ENCODE measurements around the gene CEP83. TPM values are rescaled to one million over a fixed set of nuclear protein-coding genes. Genes with fewer than 3 reads are reported as not detected.

The CEP83 gene
- total and polyA plus RNA-seq, 9 of the 15 experiments (the other 6 are each of a cell fraction or from before 2014, with no cell fraction given), result 5.3 to 40.5 (median 31.3) TPM

- intact Hi-C loops (cut with micrococcal nuclease), result no loop called here
- H3K9ac ChIP-seq (ENCODE audit: insufficient read depth in 1 of 2, low read depth in 2 of 2, low read length in 2 of 2), result no peak overlapping the region
- H3K9me1 ChIP-seq (ENCODE audit: control insufficient read depth, insufficient read depth, low read length), result no peaks in the 10 kb centered on the region
- in situ Hi-C loops (cut with MboI), result no loop called here
- H3K4me3 ChIP-seq, result no peak overlapping the region
- H3K4me2 ChIP-seq (ENCODE audit: insufficient read depth, low read length), result no peak overlapping the region
- H4K20me1 ChIP-seq (replicated peaks; ENCODE audit: control insufficient read depth, insufficient read depth, low read length), result no peaks in the 10 kb centered on the region
- CTCF ChIA-PET (ENCODE audit: low intra/inter-chr PET ratio), result no interaction called here
- H3K27ac ChIP-seq (ENCODE audit: extremely low read depth, low read depth, low read length), result no peak overlapping the region
- BruUV-seq (replicated peaks), result no TSS peak
- no peaks in the 10 kb centered on the region for H3K36me3 ChIP-seq (ENCODE audit: control insufficient read depth, insufficient read depth, low read length)
- TF ChIP-seq ZNF740 (CRISPR knock-in tag; IDR thresholded peaks at IDR 0.05) (no peak), ZNF740 (tag; IDR thresholded peaks at IDR 0.05) (no peak), RAD21 (CRISPR knock-in tag; conservative IDR thresholded peaks at IDR 0.05 in 1 of 2, IDR thresholded peaks at IDR 0.05 in 1 of 2) (peak in 1 of 2 experiments; percentile 30; a peak in 1 of 4 replicates), CTCF (IDR thresholded peaks at IDR 0.05 in 2 of 3, conservative IDR thresholded peaks at IDR 0.05 in 1 of 3; ENCODE audit: insufficient read depth in 2 of 3, low read depth in 1 of 3, low read length in 3 of 3) (peak in 1 of 3 experiments; percentile 8; a peak in 1 of 6 replicates)
- no peak for DNase-seq (ENCODE audit: extremely low read depth in 1 of 4, low spot score in 3 of 4)
- POLR2A ChIA-PET, result no interaction called here
- H3K27me3 ChIP-seq (ENCODE audit: control insufficient read depth in 2 of 2, insufficient read depth in 2 of 2, low read length in 2 of 2), result peaks cover 0 to 14% of the 10 kb centered on the region in 2 experiments; a peak in 3 of 5 replicates
- H2AFZ ChIP-seq (ENCODE audit: low read depth, low read length), result no peak overlapping the region
- no peaks in the 10 kb centered on the region for H3K9me3 ChIP-seq (replicated peaks; ENCODE audit: control insufficient read depth, insufficient read depth, low read depth, low read length)
- H3K79me2 ChIP-seq (ENCODE audit: control insufficient read depth, insufficient read depth, low read length), result no peaks in the 10 kb centered on the region
- no peaks in the 10 kb centered on the region for H3K4me1 ChIP-seq (replicated peaks in 1 of 2; ENCODE audit: control insufficient read depth in 2 of 2, insufficient read depth in 2 of 2, low read length in 2 of 2)
- no peak for ATAC-seq
- WGBS (ENCODE audit: insufficient coverage, low coverage, missing lambda C conversion rate), result 0% methylated on average over 3 of the region's 3 CpGs
- no peak for FAIRE-seq
Measured at GRCh38 chr12:94507455-94507854, 47.8 kb upstream of the CEP83 start.

Data from K562 (cell line).